Testis (tissue), 3 donors: ENCODE results near the gene TMEM223. TPM values are rescaled to one million over a fixed set of nuclear protein-coding genes. Genes with fewer than 3 reads are reported as not detected.
A peak's percentile ranks its signal among the peaks of the same experiment; 100 is the strongest.
"Not testable (repeated sequence)": the region's sequence is repeated elsewhere in the genome, so short reads cannot be mapped to it uniquely, and the experiment has no call there.

ENCODE experiments used
- DNase-seq: peaks from one replicate; pipeline ENCODE4 v3.0.0-alpha.2; 2019
- H3K27ac ChIP-seq, 2 donors: fragments of 200-600 bp; sonication (generic); one replicate each; pipeline ENCODE4 v1.5.1; 2019
- H3K27me3 ChIP-seq: fragments of 200-600 bp; sonication (generic); one replicate; pipeline ENCODE4 v1.5.1; 2019
- H3K36me3 ChIP-seq: fragments of 200-600 bp; sonication (generic); one replicate; pipeline ENCODE4 v1.5.1; 2017; ENCODE audit warnings: low read depth; ENCODE audit errors: missing control alignments
- H3K4me1 ChIP-seq: fragments of 200-600 bp; sonication (generic); one replicate; pipeline ENCODE4 v1.5.1; 2019
- H3K4me3 ChIP-seq, 2 donors: fragments of 200-600 bp; sonication (generic); one replicate each; pipeline ENCODE4 v1.5.1; 2017 to 2019
- H3K9me3 ChIP-seq: fragments of 200-600 bp; sonication (generic); one replicate; pipeline ENCODE4 v1.5.1; 2017
- CTCF ChIP-seq, 3 experiments: fragments of 450-650 bp in 2 of 3; fragments of 200-600 bp in 1 of 3; sonication (generic) in 1 of 3; IDR thresholded peaks; one replicate each; pipeline ENCODE4 v1.5.1; 2016 to 2019; ENCODE audit warnings: antibody characterized with exemption in 3 of 3, mild to moderate bottlenecking in 2 of 3, moderate library complexity in 1 of 3
- POLR2A ChIP-seq: fragments of 450-650 bp; IDR thresholded peaks from one replicate; pipeline ENCODE4 v1.6.1; 2017; ENCODE audit warnings: antibody characterized with exemption, mild to moderate bottlenecking, moderate library complexity
- WGBS, 2 donors: methylation state at CpG; one replicate each; pipeline ENCODE4 v1.1.5; 2018; 5-methylcytosine and 5-hydroxymethylcytosine counted together
- intact Hi-C: fragments of 100-400 bp; cut with DNase I; formaldehyde crosslinking; loops from one replicate; pipeline ENCODE4 v1.15.1; 2023; ENCODE audit warnings: low total_unique reads
- polyA plus RNA-seq: library from polyadenylated mRNA; stranded (reverse); fragments of 350-450 nt; fragmentation: Illumina TruSeq; extraction: RNeasy Lipid Tissue Mini Kit (QIAGEN cat#74804); gene quantifications from one replicate; pipeline ENCODE4 v1.2.3, GENCODE V29; 2014; ENCODE audit warnings: low read depth, low replicate concordance; ENCODE audit not compliant: insufficient read depth
- total RNA-seq, 2 donors: library from RNA; depleted of rRNA; stranded (reverse); fragments of >200 nt; gene quantifications; one replicate each; pipeline ENCODE4 v1.2.3, GENCODE V29; 2016

Gene TMEM223
- total and polyA plus RNA-seq, 3 donors from 2014 or later: 11.5 to 25.5 (median 24.1) TPM

DNA sequence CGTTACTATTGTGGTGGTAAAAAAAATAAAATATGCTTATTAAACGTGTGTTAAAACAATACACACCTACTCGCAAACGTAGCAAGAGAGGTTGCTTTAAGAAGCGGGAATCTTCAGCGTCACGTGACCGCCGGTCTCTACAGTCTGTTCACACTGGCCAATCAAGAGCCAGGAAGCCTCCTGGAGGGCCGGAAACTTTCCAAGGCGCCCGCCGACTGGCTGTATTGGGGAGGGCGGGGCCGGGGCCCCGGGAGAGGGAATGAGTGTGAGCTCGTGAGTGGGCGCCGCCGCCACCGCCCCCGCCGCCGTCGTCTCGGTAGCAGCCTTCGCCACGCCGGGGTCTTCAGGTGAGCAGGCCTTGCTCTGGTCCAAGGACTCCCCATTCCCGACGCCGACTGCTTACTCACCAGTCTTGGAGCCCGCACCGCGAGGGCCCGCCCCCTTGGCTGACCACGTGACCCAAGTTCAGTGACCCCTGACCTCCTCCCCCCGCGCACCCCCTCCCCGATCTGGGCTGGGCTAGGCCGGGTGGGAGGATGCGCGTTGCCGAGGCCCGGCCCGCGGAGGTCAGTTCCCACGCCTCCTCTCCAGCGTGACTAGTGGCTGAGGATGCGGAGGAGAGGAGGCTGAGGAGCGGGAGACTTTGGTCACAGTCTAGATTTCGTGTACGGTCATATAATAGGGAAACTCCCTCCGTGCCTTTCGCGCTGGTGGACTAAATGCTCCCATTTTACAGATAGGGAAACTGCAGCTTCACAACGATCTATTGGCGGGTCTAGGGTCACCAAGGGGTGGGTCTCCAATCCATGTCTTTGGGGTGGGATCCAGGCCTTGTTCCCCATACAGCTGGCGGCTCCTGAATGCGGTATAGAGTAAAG is 20.4 kb downstream of the TMEM223 start, which contains the start of gene TAF6L:
TSS of gene TAF6L (plus strand) at position 253 of the 878 bp plus-strand sequence. CDS start 4,388 bp downstream, outside the sequence.
- Histone ChIP-seq H3K27me3 (no peaks in the 10 kb centered on the region), H3K4me1 (peaks cover 19% of the 10 kb centered on the region), H3K4me3 (peak within 1 kb of the TSS; percentile 61 to 63), H3K27ac (peak within 1 kb of the TSS; percentile 80 to 93), H3K36me3 (no peaks in the 10 kb centered on the region), H3K9me3 (no peaks in the 10 kb centered on the region)
- peak; percentile 100 for DNase-seq
- intact Hi-C loops: no loop called here
- no peak for TF ChIP-seq POLR2A
- no peak for TF ChIP-seq CTCF (IDR thresholded peaks at IDR 0.05)
- 1 to 3% methylated on average over 20 to 51 of the region's 60 CpGs for WGBS, 2 donors

- Histone ChIP-seq H3K27ac (peak overlapping the region; percentile 80 to 93), H3K9me3 (no peaks in the 10 kb centered on the region), H3K4me1 (peaks cover 19% of the 10 kb centered on the region), H3K4me3 (peak overlapping the region; percentile 61 to 63), H3K27me3 (no peaks in the 10 kb centered on the region), H3K36me3 (no peaks in the 10 kb centered on the region)
- TF ChIP-seq CTCF (IDR thresholded peaks at IDR 0.05) (no peak), POLR2A (no peak)
- WGBS, 2 donors: 0 to 2% methylated on average over 16 to 18 of the region's 18 CpGs
- intact Hi-C loops: no loop called here
- DNase-seq: no peak
Measured at GRCh38 chr11:62770778-62771143, 21.0 kb downstream of the TMEM223 start.

- 26 to 33% methylated on average over 9 of the region's 9 CpGs for WGBS, 2 donors
- H3K9me3 ChIP-seq, H3K36me3 ChIP-seq, DNase-seq, H3K27me3 ChIP-seq, intact Hi-C loops: not testable (repeated sequence)
- Histone ChIP-seq H3K27ac (peak overlapping the region in 1 of 2 donors; percentile 60), H3K4me3 (peak overlapping the region; percentile 60 to 78), H3K4me1 (peaks cover 10% of the 10 kb centered on the region)
Measured at GRCh38 chr11:62760867-62761227, 31.0 kb downstream of the TMEM223 start.

GRCh38 chr11:62757846-62758788 is 33.7 kb downstream of the TMEM223 start:
- no peak for DNase-seq
- intact Hi-C loops: no loop called here
- H3K27me3 ChIP-seq: no peaks in the 10 kb centered on the region
- H3K4me3 ChIP-seq: no peak overlapping the region
- 58 to 74% methylated on average over 9 of the region's 9 CpGs for WGBS, 2 donors
- no peak overlapping the region for H3K27ac ChIP-seq
- TF ChIP-seq POLR2A: no peak
- no peak for TF ChIP-seq CTCF (IDR thresholded peaks at IDR 0.05)
- H3K36me3 ChIP-seq: no peaks in the 10 kb centered on the region
- no peaks in the 10 kb centered on the region for H3K9me3 ChIP-seq
- H3K4me1 ChIP-seq: peaks cover 13% of the 10 kb centered on the region

DNA sequence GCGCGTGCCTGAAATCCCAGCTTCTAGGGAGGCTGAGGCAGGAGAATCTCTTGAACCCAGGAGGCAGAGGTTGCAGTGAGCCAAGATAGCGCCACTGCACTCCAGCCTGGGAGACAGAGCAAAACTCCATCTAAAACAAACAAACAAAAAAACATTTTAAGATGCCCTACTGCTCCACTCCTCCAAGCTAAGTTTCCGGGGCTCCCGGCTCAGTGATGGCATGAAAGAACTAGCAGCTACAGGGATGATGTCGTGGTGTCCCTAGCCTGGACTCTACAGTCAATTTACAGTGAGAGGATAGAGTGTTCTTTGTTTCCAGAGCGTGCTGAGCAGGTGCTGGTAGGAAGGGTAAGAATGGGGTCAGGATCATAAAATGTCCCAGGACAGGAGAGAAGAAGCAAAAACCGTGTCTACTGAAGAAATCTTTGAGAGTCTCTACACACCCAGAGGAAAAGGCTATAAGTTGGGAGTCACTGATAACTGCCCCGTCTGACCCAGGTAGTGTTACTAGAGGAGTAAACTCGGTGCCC is 36.7 kb downstream of the TMEM223 start:
- DNase-seq: no peak
- TF ChIP-seq CTCF (IDR thresholded peaks at IDR 0.05) (no peak), POLR2A (no peak)
- Histone ChIP-seq H3K27ac (no peak overlapping the region), H3K9me3 (no peaks in the 10 kb centered on the region), H3K27me3 (no peaks in the 10 kb centered on the region), H3K4me3 (peak overlapping the region in 1 of 2 donors; percentile 73), H3K36me3 (no peaks in the 10 kb centered on the region), H3K4me1 (peaks cover 7% of the 10 kb centered on the region)
- intact Hi-C loops: no loop called here
- WGBS, 2 donors: 50 to 65% methylated on average over 10 of the region's 10 CpGs
